ENCODE results near the gene ROBO2. TPM values are rescaled to one million over a fixed set of nuclear protein-coding genes. Genes with fewer than 3 reads are reported as not detected.

The ROBO2 gene
- total and polyA plus RNA-seq, 10 of the 15 experiments (the other 5 are each of a cell fraction or from before 2014, with no cell fraction given): 0.22 to 2.5 (median 0.81) TPM

DNA sequence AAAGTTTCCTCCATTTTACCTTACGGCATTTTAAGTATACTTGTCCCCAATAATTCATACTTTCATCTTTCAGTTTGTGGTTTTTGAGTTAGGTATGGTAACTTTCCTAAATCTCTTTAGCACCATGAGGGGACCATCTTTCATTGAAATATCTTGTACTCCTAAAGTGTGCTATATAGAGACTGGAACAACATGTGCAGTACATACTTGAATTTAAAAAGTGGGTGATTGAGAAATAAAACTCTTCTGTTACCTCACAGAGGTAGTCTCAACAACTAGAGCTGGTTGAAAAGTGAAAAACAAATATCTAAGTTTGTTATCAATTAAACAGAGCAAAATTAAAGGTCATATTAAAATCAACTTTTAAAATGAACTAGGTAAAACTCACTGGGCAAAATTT, 423.1 kb downstream of the ROBO2 start (continued):
- TF ChIP-seq HDAC2 (IDR thresholded peaks at IDR 0.05) (no peak), NR2C1 (IDR thresholded peaks at IDR 0.05) (no peak), ZSCAN29 (IDR thresholded peaks at IDR 0.05) (no peak)
- TF ChIP-seq, protein P1, sequence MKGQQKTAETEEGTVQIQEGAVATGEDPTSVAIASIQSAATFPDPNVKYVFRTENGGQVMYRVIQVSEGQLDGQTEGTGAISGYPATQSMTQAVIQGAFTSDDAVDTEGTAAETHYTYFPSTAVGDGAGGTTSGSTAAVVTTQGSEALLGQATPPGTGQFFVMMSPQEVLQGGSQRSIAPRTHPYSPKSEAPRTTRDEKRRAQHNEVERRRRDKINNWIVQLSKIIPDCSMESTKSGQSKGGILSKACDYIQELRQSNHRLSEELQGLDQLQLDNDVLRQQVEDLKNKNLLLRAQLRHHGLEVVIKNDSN (IDR thresholded peaks at IDR 0.05; ENCODE audit: borderline replicate concordance, extremely low read length, insufficient read depth, low read depth, low read length): no peak

DNA sequence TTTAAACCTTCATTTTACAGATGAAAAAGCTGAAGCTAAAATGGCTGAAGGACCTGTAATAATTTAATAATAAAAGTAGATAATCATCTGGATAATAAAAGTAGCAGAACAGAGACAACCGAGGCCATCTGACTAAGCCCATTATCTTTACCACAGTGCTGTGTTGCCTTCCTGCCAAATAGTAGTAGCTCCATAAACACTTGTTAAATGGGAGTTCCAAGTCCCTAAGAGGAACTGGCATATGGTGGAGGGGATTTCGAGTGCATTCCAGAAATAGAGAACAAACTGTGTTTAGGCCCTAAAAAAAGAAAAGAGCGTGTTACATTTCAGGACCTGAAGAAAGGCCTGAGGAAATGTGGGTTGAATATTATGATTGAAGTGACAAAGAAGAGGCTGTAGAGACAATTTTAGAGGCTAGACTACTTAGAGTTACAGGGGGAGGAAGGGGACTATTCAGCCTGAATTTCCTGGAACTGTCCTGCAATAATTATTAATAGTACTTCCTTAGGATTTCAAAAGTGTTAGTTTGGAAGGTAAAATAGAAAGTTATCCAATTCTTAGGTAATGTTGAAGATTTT, 424.3 kb downstream of the ROBO2 start:
- 0% methylated on average over 3 of the region's 3 CpGs for WGBS (ENCODE audit: insufficient coverage, insufficient replicate concordance, low lambda C conversion rate, missing lambda C conversion rate)
- no peaks in the 10 kb centered on the region for H3K36me3 ChIP-seq (ENCODE audit: control insufficient read depth in 2 of 2, insufficient read depth in 2 of 2, low read length in 1 of 2)
- CTCF ChIA-PET: no interaction called here
- no peak for DNase-seq (ENCODE audit: low read depth, low spot score)
- H2AFZ ChIP-seq (ENCODE audit: control insufficient read depth, low read depth, low read length): no peak overlapping the region
- H3K9ac ChIP-seq (ENCODE audit: control insufficient read depth, insufficient read depth, low read length): no peak overlapping the region
- in situ Hi-C loops (cut with MboI): no loop called here
- no peaks in the 10 kb centered on the region for H3K27me3 ChIP-seq (replicated peaks in 1 of 2; ENCODE audit: control insufficient read depth in 2 of 2, insufficient read depth in 2 of 2, low read length in 1 of 2)
- no peak overlapping the region for H3K4me3 ChIP-seq
- POLR2A ChIA-PET: no interaction called here
- intact Hi-C loops (cut with micrococcal nuclease; ENCODE audit: unreplicated experiment): no loop called here
- no peaks in the 10 kb centered on the region for H4K20me1 ChIP-seq (ENCODE audit: control insufficient read depth, insufficient read depth)
- no peaks in the 10 kb centered on the region for H3K79me2 ChIP-seq (ENCODE audit: control insufficient read depth, insufficient read depth, low read length)
- H3K9me3 ChIP-seq (replicated peaks; ENCODE audit: control insufficient read depth, insufficient read depth, low read length): no peaks in the 10 kb centered on the region
- no TSS peak for BruUV-seq (replicated peaks)
- no peaks in the 10 kb centered on the region for H3K4me1 ChIP-seq (ENCODE audit: control insufficient read depth, insufficient read depth, low read length)
- no peak for TF ChIP-seq EP300 (IDR thresholded peaks at IDR 0.05; ENCODE audit: borderline replicate concordance in 1 of 2, control insufficient read depth in 1 of 2, low read depth in 2 of 2, low read length in 2 of 2)
- H3K27ac ChIP-seq (ENCODE audit: control insufficient read depth, insufficient read depth): no peak overlapping the region
- ATAC-seq: no peak
- RAD21 ChIA-PET (ENCODE audit: unreplicated experiment): no interaction called here
- FAIRE-seq: no peak
- no peak overlapping the region for H3K4me2 ChIP-seq (ENCODE audit: control insufficient read depth, insufficient read depth)
- SMC1A ChIA-PET (ENCODE audit: uncharacterized antibody, unreplicated experiment): no interaction called here

Data from GM12878 (cell line).